Glutamatergic neuron (in vitro differentiated cells): Measurements from ENCODE around the gene CXXC1. TPM values are rescaled to one million over a fixed set of nuclear protein-coding genes. Genes with fewer than 3 reads are reported as not detected.

Source experiments
- DNase-seq: peaks from one replicate; pipeline ENCODE4 v3.0.0; 2022
- H3K27ac Mint-ChIP-seq: one replicate; pipeline ENCODE4 v1.8.0; 2020; ENCODE audit warnings: mild to moderate bottlenecking, mixed read lengths, inconsistent platforms; ENCODE audit not compliant: unreplicated experiment
- H3K27me3 Mint-ChIP-seq: one replicate; pipeline ENCODE4 v1.8.0; 2020; ENCODE audit warnings: mild to moderate bottlenecking, moderate library complexity, mixed read lengths, inconsistent platforms; ENCODE audit not compliant: unreplicated experiment
- H3K36me3 Mint-ChIP-seq: one replicate; pipeline ENCODE4 v1.8.0; 2020; ENCODE audit warnings: mild to moderate bottlenecking, mixed read lengths, inconsistent platforms; ENCODE audit not compliant: unreplicated experiment
- H3K4me1 Mint-ChIP-seq: one replicate; pipeline ENCODE4 v1.8.0; 2020; ENCODE audit warnings: mild to moderate bottlenecking, low read depth, mixed read lengths, inconsistent platforms; ENCODE audit not compliant: unreplicated experiment
- H3K4me3 Mint-ChIP-seq: one replicate; pipeline ENCODE4 v1.8.0; 2020; ENCODE audit warnings: mild to moderate bottlenecking, mixed read lengths, inconsistent platforms; ENCODE audit not compliant: unreplicated experiment
- H3K9me3 Mint-ChIP-seq: one replicate; pipeline ENCODE4 v1.8.0; 2020; ENCODE audit warnings: mild to moderate bottlenecking, moderate library complexity, mixed read lengths, inconsistent platforms; ENCODE audit not compliant: unreplicated experiment
- total RNA-seq: library from RNA; stranded (reverse); fragmentation: NEBNext Ultra II Directional; extraction: Animal tissue kit (Norgen Biotek cat#: 25700); gene quantifications from one replicate; pipeline ENCODE4 v1.2.1, GENCODE V29; 2021; ENCODE audit not compliant: unreplicated experiment
- TF ChIP-seq, protein P1 (sequence below): fragments of 200-600 bp; sonication (generic); IDR thresholded peaks from one replicate; pipeline ENCODE4 v1.5.0; 2021; ENCODE audit not compliant: partially characterized antibody, unreplicated experiment

Gene CXXC1
- total RNA-seq, 1 donor from 2014 or later: 66.3 TPM

DNA sequence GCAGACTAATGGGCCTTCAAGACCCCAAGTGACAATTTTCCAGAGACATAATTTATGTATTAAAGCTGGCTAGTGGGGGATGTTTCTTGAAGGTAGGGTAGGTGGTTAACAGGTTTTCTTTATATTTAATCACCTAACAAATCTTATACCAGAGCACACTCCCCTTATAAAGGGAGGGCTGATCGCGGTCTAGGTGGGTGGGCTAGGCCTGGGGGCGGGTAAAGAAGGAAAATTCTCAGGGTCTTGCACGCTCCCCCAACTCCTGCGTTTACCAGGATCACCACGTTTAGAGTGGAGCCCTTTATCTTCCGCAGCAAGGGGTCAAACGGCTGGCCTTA lies 19.9 kb upstream of the CXXC1 start:
- H3K27me3 Mint-ChIP-seq: peaks cover 2% of the 10 kb centered on the region

DNA sequence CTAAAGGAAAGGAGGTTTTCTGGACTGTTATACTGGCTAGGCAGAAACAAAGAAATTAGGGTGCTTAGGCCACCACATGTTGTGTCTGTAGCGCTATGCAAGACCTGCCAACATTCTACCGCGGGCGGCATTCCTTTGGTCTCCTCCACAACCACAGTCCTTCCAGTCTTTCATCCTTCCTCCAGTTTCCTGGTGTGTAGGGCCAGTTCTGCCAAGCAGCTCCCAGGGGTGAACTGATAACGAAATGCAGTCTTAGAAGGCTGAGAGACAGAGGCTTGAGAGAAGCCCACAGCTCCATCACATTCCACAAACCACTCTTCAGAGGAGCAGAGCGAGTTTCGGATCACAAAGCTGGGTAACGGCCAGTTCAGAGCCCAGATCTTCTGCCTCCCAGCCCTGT lies 19.5 kb upstream of the CXXC1 start:
- TF ChIP-seq, protein P1, sequence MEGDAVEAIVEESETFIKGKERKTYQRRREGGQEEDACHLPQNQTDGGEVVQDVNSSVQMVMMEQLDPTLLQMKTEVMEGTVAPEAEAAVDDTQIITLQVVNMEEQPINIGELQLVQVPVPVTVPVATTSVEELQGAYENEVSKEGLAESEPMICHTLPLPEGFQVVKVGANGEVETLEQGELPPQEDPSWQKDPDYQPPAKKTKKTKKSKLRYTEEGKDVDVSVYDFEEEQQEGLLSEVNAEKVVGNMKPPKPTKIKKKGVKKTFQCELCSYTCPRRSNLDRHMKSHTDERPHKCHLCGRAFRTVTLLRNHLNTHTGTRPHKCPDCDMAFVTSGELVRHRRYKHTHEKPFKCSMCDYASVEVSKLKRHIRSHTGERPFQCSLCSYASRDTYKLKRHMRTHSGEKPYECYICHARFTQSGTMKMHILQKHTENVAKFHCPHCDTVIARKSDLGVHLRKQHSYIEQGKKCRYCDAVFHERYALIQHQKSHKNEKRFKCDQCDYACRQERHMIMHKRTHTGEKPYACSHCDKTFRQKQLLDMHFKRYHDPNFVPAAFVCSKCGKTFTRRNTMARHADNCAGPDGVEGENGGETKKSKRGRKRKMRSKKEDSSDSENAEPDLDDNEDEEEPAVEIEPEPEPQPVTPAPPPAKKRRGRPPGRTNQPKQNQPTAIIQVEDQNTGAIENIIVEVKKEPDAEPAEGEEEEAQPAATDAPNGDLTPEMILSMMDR: no peak
- peaks cover 2% of the 10 kb centered on the region for H3K27me3 Mint-ChIP-seq
- peak overlapping the region; percentile 94 for H3K4me3 Mint-ChIP-seq
- no peaks in the 10 kb centered on the region for H3K36me3 Mint-ChIP-seq
- H3K9me3 Mint-ChIP-seq: no peaks in the 10 kb centered on the region
- DNase-seq: no peak
- H3K27ac Mint-ChIP-seq: no peak overlapping the region
- peaks cover 2% of the 10 kb centered on the region for H3K4me1 Mint-ChIP-seq

More for the DNA sequence above, 19.9 kb upstream of the CXXC1 start:
- TF ChIP-seq, protein P1: no peak
- no peaks in the 10 kb centered on the region for H3K9me3 Mint-ChIP-seq
- H3K4me3 Mint-ChIP-seq: peak overlapping the region; percentile 94
- no peak overlapping the region for H3K27ac Mint-ChIP-seq
- H3K36me3 Mint-ChIP-seq: no peaks in the 10 kb centered on the region
- H3K4me1 Mint-ChIP-seq: peaks cover 2% of the 10 kb centered on the region
- DNase-seq: no peak

DNA sequence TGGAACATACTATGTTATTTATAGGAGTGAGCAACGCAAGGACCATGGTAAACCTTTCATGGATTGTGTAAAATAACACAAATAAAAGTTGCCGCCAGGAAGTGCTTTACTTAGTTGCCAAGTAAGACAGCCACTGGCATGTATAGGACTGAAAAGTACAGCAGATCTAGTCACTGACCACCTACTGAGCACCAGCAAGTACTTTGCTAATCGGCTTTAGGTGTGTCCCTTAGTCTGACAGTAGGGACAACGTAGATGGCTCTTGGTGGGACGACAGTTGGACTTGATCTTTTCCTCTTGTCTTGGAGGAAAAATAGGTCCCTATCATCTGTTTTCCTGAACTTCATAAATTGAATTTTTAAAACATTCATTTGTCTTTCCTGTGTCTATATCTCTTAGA lies 13.6 kb upstream of the CXXC1 start:
- no peaks in the 10 kb centered on the region for H3K4me1 Mint-ChIP-seq
- TF ChIP-seq, protein P1: no peak
- H3K27me3 Mint-ChIP-seq: peaks cover under 1% of the 10 kb centered on the region
- H3K36me3 Mint-ChIP-seq: no peaks in the 10 kb centered on the region
- H3K4me3 Mint-ChIP-seq: no peak overlapping the region
- peaks cover 1% of the 10 kb centered on the region for H3K9me3 Mint-ChIP-seq
- DNase-seq: no peak
- H3K27ac Mint-ChIP-seq: no peak overlapping the region

DNA sequence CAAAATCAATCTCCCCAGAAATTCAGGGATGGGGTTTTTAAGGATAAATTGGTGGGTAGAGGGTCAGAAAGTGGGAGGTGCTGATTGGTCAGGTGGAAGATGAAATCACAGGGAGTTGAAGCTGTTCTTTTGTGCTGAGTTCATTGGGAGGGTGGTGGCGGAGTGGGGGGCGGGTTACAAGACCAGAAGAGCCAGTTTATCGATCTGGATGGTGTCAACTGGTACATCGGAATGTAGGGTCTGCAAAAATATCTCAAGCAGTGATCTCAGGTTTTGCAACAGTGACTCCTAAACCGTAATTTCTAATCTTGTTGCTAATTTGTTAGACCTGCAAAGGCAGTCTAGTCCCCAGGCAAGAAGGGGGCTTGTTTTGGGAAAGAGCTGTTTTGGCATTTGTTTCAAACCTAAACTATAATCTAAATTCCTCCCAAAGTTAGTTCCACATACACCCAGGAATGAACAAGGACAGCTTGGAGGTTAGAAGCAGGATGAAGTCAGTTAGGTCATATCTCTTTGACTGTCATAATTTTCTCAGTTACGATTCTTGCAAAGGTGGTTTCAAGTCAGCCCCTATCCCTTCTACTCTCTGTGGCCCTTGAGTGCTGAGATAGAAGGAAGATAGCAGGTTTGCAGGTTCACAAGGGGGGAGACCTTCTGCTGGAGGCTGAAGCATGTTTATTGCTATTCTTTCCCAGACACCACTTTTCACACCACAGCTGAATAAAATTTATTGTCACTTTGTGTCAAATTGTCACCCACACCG lies 12.3 kb upstream of the CXXC1 start:
- Mint-ChIP-seq H3K27me3 (no peaks in the 10 kb centered on the region), H3K27ac (no peak overlapping the region), H3K9me3 (peaks cover 3% of the 10 kb centered on the region), H3K36me3 (no peaks in the 10 kb centered on the region), H3K4me1 (no peaks in the 10 kb centered on the region), H3K4me3 (no peak overlapping the region)
- TF ChIP-seq, protein P1: no peak
- DNase-seq: no peak

DNA sequence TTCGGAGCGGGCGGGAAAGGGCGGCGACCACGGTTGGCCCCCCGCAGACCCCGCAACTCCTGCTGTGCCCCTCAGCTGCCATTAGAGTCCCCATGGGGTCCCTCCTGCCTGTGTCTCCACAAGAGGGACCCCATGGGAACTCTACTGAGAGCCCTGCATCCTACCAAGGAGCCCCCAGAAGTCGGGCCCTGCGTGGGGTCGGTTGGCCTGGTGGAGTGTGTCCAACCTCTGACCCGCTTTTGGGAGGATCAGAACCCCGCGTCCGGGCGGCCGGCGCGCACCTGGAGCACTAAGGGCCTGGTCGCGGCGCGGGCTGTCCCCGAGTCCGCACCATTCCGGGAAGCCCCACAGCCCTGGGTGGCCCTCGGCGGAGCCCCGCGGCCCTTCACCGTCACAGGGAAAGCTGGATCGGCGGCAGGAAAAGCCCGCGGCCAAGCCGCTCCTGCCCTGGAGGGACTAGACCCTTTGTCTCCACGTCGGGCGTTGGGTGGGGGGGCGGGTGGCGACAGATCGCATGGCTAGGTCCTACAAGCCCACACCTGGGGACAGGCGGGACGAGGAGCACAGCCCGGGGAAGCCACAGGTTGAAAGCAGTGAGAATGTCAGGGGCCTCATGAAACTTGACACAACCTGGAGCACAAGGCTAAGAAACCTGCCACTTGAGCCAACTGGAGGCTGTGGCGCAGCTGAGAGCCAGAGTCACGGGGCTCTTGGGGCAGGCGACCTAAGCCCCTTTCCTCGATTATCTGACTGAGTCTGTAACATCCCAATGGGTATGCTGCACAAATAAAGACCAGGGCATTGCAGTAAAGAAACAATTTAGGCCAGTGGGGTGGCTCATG lies 11.2 kb upstream of the CXXC1 start:
- no peaks in the 10 kb centered on the region for H3K36me3 Mint-ChIP-seq
- no peaks in the 10 kb centered on the region for H3K4me1 Mint-ChIP-seq
- TF ChIP-seq, protein P1: no peak
- H3K27ac Mint-ChIP-seq: no peak overlapping the region
- peak overlapping the region; percentile 90 for H3K4me3 Mint-ChIP-seq
- H3K9me3 Mint-ChIP-seq: peaks cover 3% of the 10 kb centered on the region
- no peak for DNase-seq
- H3K27me3 Mint-ChIP-seq: no peaks in the 10 kb centered on the region
